ENCODE results near the gene TTC29.

The TTC29 gene

GRCh38 chr4:146763560-146763959 lies 182.1 kb downstream of the TTC29 start:
- no peaks in the 10 kb centered on the region for H3K79me2 ChIP-seq (ENCODE audit: insufficient read depth, low read length)
- H2AFZ ChIP-seq (ENCODE audit: low read length): no peak overlapping the region
- H3K4me2 ChIP-seq (ENCODE audit: low read length): no peak overlapping the region
- H3F3A ChIP-seq (ENCODE audit: insufficient read depth, low read length): no peaks in the 10 kb centered on the region
- no peaks in the 10 kb centered on the region for H3K9me2 ChIP-seq (ENCODE audit: low read depth, low read length)
- no peaks in the 10 kb centered on the region for H3K36me3 ChIP-seq (ENCODE audit: insufficient read depth, low read length)
- H3K9me3 ChIP-seq (ENCODE audit: low read length): no peaks in the 10 kb centered on the region
- H3K4me3 ChIP-seq (ENCODE audit: low read depth, low read length, poor library complexity, severe bottlenecking): no peak overlapping the region
- H3K4me1 ChIP-seq (ENCODE audit: insufficient read depth, low read length, severe bottlenecking): no peaks in the 10 kb centered on the region
- H3K27ac ChIP-seq (ENCODE audit: low read depth, low read length, poor library complexity, severe bottlenecking): no peak overlapping the region
- H4K20me1 ChIP-seq (ENCODE audit: insufficient read depth, low read length): no peaks in the 10 kb centered on the region
- no peaks in the 10 kb centered on the region for H3K27me3 ChIP-seq (ENCODE audit: insufficient read depth, low read length)
- H3K9ac ChIP-seq (ENCODE audit: low read length): no peak overlapping the region
- no peak for TF ChIP-seq EZH2 (IDR thresholded peaks at IDR 0.05; ENCODE audit: borderline replicate concordance, low read length)
- TF ChIP-seq, protein P1, sequence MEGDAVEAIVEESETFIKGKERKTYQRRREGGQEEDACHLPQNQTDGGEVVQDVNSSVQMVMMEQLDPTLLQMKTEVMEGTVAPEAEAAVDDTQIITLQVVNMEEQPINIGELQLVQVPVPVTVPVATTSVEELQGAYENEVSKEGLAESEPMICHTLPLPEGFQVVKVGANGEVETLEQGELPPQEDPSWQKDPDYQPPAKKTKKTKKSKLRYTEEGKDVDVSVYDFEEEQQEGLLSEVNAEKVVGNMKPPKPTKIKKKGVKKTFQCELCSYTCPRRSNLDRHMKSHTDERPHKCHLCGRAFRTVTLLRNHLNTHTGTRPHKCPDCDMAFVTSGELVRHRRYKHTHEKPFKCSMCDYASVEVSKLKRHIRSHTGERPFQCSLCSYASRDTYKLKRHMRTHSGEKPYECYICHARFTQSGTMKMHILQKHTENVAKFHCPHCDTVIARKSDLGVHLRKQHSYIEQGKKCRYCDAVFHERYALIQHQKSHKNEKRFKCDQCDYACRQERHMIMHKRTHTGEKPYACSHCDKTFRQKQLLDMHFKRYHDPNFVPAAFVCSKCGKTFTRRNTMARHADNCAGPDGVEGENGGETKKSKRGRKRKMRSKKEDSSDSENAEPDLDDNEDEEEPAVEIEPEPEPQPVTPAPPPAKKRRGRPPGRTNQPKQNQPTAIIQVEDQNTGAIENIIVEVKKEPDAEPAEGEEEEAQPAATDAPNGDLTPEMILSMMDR (IDR thresholded peaks at IDR 0.05; ENCODE audit: low read length): no peak

- H3K9ac ChIP-seq (ENCODE audit: low read length): no peak overlapping the region
Measured at GRCh38 chr4:146762016-146762415, 183.6 kb downstream of the TTC29 start.

DNA sequence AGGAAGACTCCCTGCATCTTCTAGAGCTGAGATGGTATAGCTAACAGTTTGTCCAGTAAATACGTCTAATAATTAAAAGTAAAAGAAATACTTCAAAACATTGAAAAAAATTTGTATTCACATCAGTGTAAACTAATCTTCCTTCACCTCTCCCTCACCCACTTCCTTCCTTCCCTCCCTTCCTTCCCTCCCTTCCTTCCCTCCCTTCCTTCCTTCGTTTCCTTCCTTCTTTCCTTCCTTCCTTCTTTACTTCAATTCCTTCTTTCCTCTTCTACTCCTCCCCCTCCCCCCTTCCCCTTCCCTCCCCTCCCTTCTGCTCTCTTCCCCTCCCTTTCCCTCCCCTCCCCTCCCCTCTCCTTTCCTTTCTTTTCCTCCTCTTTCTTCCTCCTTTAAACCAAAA lies 203.2 kb downstream of the TTC29 start:
- Histone ChIP-seq H3F3A (ENCODE audit: insufficient read depth, low read length) (no peaks in the 10 kb centered on the region), H3K4me1 (ENCODE audit: insufficient read depth, low read length, severe bottlenecking) (no peaks in the 10 kb centered on the region), H3K27me3 (ENCODE audit: insufficient read depth, low read length) (no peaks in the 10 kb centered on the region), H2AFZ (ENCODE audit: low read length) (no peak overlapping the region), H3K4me2 (ENCODE audit: low read length) (no peak overlapping the region), H3K9me3 (ENCODE audit: low read length) (no peaks in the 10 kb centered on the region), H3K9ac (ENCODE audit: low read length) (no peak overlapping the region), H3K27ac (ENCODE audit: low read depth, low read length, poor library complexity, severe bottlenecking) (no peak overlapping the region), H3K4me3 (ENCODE audit: low read depth, low read length, poor library complexity, severe bottlenecking) (no peak overlapping the region), H3K36me3 (ENCODE audit: insufficient read depth, low read length) (no peaks in the 10 kb centered on the region), H3K9me2 (ENCODE audit: low read depth, low read length) (no peaks in the 10 kb centered on the region), H4K20me1 (ENCODE audit: insufficient read depth, low read length) (no peaks in the 10 kb centered on the region), H3K79me2 (ENCODE audit: insufficient read depth, low read length) (no peaks in the 10 kb centered on the region)
- TF ChIP-seq, protein P1 (IDR thresholded peaks at IDR 0.05; ENCODE audit: low read length): no peak

More at GRCh38 chr4:146762016-146762415, 183.6 kb downstream of the TTC29 start:
- TF ChIP-seq, protein P1 (IDR thresholded peaks at IDR 0.05; ENCODE audit: low read length): no peak
- no peak for TF ChIP-seq EZH2 (IDR thresholded peaks at IDR 0.05; ENCODE audit: borderline replicate concordance, low read length)
- no peaks in the 10 kb centered on the region for H3K9me3 ChIP-seq (ENCODE audit: low read length)
- H2AFZ ChIP-seq (ENCODE audit: low read length): no peak overlapping the region
- H3K27ac ChIP-seq (ENCODE audit: low read depth, low read length, poor library complexity, severe bottlenecking): no peak overlapping the region
- no peaks in the 10 kb centered on the region for H3K79me2 ChIP-seq (ENCODE audit: insufficient read depth, low read length)
- no peaks in the 10 kb centered on the region for H3K4me1 ChIP-seq (ENCODE audit: insufficient read depth, low read length, severe bottlenecking)
- no peaks in the 10 kb centered on the region for H4K20me1 ChIP-seq (ENCODE audit: insufficient read depth, low read length)
- no peaks in the 10 kb centered on the region for H3K9me2 ChIP-seq (ENCODE audit: low read depth, low read length)
- no peaks in the 10 kb centered on the region for H3F3A ChIP-seq (ENCODE audit: insufficient read depth, low read length)
- no peak overlapping the region for H3K4me3 ChIP-seq (ENCODE audit: low read depth, low read length, poor library complexity, severe bottlenecking)
- H3K36me3 ChIP-seq (ENCODE audit: insufficient read depth, low read length): no peaks in the 10 kb centered on the region
- H3K27me3 ChIP-seq (ENCODE audit: insufficient read depth, low read length): no peaks in the 10 kb centered on the region
- H3K4me2 ChIP-seq (ENCODE audit: low read length): no peak overlapping the region
